Iris pigment epithelial cell (primary cell): ENCODE measurements around the gene CHD6.

ENCODE experiments used
- DNase-seq: peaks from one replicate; pipeline ENCODE4 v3.0.0-alpha.2; 2011; ENCODE audit warnings: low read depth

Gene CHD6

GRCh38 chr20:41505184-41505583 is 113.0 kb downstream of the CHD6 start:
- DNase-seq = no peak

DNA sequence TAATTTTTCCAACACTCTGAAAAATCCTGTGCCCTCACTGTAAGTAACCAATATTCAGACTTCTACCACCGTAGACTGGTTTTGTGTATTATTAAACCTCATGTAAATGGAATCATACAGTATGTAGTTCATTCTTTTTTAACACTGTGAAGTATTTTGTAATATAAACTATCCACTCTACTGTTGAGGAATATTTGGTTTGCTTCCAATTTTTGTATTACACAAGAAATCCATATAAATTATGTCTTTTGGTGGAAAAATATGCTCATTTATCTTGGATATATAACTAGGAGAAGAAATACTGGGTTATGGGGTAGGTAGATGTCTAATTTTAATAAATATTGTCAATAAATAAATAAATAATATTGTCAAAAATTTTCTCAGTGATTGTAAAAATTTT is 116.8 kb downstream of the CHD6 start:
- no peak for DNase-seq

DNA sequence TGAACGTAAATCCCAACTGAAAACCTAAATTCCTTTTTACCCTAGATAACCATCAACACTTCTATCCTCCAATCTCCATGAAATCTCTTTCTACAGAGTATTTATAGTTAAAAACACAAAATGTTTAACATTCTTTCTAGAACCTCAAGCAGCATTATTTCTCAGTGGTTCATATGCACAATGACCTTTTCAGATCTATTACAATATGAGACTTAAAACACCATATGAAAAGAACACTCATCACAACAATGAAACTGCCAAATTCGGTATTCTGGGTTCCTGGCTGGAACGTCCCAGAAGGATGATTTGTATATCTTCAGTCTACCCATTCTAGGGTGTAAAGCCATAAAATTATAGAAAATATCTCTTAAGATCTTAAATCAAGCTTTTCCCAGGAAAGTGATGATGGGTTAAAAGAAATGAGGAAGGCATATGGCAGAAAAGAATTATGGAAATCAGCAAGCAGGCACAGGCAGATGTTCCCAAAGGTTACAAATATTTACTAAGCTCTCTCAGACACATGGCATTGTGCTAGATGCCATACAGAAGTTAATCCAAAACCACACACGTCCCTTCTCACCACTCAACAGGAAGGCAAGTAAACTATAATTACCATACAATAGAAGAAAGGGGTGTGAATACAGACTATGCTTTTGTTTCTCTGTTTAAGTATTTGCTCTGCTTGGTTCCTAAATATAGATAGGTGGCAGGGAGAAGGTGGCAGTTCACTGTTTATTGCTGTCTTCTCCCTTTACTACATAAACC is 118.0 kb downstream of the CHD6 start:
- peak; percentile 66 for DNase-seq

- DNase-seq = no peak
These were observed 119.1 kb downstream of the CHD6 start for GRCh38 chr20:41499064-41499463.

GRCh38 chr20:41497186-41497895 is 120.8 kb downstream of the CHD6 start:
- peak; percentile 86 for DNase-seq

DNA sequence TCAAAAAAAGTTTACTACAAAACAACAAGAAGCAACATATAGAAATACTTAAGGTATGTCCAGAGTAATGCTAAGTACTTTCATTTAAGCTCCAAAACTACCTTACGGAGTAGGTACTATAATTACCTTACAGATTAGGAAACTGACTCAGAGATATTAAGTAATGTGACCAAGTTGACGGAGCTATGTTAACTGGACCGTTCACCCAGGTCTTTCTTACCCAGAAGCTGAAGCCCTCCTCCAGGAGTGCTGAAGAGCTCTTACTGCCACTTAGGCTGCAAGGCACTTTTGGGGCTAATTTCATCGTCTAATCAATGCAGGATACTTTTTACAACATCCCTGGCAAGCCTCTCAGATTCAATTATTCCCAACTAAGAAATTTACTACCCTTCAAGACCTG is 123.7 kb downstream of the CHD6 start:
- DNase-seq = no peak

- DNase-seq = peak; percentile 49
These were observed 134.6 kb downstream of the CHD6 start for GRCh38 chr20:41483553-41483930.

DNA sequence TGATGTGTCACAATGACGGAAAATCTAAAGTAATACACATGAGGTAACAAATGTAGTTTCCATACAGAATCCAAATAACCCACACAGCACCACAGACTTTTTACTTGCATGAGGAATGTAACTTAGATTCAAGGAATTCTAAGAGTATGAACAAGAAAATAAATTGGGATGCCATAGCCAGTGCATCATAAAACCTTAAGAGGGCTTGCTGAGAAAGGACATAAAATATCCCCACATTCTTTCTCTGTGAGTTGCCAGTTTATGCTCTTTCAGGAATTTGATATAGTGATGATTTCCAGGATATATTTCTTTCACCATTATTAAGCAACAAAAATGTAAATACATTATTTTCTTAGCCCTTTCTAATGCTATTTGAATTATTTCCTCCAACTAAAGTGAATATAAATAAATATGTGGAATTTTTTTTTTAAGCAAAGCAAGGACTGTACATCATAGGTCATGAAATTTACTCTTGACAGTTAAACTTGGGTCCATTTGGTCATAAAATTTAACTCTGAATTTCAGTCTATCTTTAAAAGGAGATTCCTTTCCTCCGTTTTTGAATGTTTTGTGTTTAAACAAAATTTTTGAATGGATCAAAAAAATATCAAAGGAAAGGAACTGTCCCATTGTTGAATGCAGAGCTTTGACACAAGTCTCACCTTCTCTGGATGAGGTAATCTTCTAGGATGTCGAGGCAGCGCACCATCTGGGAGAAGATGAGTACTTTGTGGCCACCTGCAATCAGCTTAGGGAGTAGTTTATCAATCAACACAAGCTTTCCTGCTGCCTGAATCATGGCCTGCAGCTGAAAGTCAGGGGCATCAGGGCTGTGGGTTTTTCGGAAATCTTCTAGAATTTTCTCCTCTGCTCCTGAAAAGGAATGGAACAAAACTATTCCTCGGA is 135.3 kb downstream of the CHD6 start:
- peak; percentile 94 for DNase-seq

DNA sequence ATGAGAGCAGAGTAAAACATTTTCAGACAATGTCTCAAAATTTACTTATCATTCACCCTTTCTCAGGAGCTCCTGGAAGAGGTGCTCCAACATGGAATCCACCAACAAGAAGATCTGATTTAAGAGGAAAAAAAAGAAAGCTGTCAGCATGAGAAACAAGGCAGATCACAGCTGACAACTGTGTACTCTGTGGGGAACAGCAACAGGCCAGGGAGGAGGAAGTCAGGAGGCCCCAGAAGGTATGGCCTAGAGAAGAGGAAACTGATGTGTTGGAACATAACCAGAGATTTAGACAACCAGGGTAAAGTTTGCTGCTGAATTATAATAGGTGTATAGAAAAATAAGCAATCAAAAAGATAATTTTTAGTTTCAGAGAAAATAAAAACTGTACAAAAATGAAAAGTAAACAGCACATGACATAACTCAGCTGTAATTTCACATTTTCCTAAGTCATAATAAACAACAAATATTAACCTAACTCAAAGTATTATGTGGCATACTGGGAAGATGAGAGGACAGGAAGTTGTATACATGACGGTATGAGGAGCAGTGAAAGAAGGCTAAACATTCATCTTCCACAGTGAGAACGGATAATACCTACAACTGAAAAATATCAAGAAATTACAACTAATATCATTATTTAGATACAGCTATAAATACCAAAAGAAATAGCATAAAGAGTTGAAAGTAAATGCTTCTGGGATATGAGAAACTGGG is 138.0 kb downstream of the CHD6 start:
- peak; percentile 50 for DNase-seq

GRCh38 chr20:41479113-41479512 is 139.1 kb downstream of the CHD6 start:
- DNase-seq = no peak

- no peak for DNase-seq
These were observed 140.2 kb downstream of the CHD6 start for GRCh38 chr20:41478026-41478425.

DNA sequence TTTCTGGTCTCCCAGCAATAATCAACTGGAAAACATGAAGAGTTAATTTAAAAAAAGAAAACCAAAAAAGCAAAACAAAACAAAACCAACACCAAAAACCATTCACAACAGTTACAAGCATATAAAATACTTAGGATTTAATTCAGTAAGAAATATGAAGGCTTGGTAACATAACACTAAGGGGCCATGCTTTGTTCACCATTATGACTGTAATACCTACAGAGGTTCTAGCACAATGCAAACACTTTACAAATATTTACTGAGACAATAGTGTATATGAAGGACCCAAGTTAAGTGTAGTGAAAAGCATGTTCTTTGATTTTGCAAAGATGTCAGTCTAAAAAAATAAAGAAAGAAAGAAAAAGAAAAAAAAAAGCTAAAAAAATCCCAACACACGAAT is 141.7 kb downstream of the CHD6 start:
- DNase-seq = no peak

DNA sequence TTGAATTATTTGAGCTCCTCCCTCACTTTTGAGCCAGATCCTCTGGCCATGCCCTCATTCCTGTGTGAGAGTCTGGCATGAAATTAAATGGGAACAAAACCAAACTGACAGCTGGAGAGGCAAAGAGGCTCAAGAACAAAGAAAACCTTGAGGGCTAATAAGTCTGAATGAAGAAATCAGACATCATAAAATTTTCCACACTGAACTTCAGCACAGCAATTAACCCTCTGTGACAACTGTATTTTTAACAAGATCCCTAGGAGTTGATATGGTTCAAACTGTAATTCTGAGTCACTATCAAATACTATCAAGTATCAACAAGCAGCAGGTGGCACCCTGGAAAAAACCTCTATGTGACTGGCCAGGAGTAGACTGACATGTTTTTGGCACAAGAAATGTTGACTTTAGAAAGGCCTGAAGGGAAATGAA is 142.2 kb downstream of the CHD6 start:
- DNase-seq = peak; percentile 74

DNA sequence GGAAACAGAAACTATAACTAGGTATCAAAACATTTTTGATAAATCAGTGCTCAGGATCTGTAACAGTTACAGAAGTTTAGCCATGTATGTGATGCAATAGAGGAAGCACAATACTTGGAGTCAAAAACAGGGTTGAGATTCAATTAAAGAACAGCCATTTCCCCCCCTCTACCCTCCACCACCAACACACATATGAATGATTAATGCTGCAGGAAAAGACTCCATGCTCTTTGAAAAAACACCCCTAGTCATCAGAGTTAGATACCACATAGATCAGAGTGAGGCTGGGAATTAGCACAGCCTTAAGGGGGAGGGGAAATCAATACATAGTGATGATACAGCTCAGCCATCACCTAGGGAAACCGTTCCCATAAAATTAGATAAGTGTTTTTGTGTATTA is 142.7 kb downstream of the CHD6 start:
- peak; percentile 32 for DNase-seq

GRCh38 chr20:41470362-41471095 is 147.6 kb downstream of the CHD6 start:
- DNase-seq = no peak

GRCh38 chr20:41469868-41470267 is 148.3 kb downstream of the CHD6 start:
- DNase-seq = no peak

- no peak for DNase-seq
These were observed 149.1 kb downstream of the CHD6 start for GRCh38 chr20:41468994-41469600.

GRCh38 chr20:41467690-41468089 is 150.5 kb downstream of the CHD6 start:
- no peak for DNase-seq

DNA sequence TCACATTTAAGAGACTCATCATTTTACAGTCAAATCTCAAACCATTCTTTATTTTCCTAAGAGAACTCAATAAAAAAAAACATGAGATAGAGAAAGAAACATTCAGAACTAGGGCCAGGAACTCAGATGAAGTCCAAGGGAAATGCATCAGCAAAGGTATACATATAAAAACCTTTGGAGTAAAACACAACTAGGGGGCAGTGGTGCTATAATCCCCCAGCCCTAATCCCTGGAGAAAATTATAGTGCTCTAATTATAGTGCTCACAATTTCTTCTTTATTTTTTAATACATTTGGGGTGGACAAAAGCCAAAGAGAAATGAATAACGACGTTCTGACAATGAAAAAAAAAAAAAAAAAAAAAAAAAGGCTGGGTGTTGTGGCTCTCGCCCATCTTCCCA is 151.0 kb downstream of the CHD6 start:
- no peak for DNase-seq

DNA sequence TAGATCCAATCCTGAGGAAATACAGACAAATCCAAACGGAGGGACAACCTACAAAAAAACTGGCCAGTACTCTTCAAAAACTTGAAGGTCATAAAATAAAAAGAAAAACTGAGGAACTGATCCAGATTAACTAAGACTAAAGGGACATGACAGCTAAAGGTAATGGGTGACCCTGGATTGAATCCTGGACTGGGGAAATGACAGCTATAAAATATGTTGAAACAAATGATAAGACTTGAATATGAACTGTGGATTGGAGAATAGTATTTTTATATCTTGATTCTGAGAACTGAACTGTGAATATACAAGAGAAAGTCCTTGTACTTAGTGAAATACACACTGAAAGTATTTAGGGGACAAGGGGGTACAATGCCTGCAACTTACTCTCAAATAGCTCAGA is 154.6 kb downstream of the CHD6 start:
- DNase-seq = no peak
